HepG2 (cell line): ENCODE results near the gene ZNRF3. TPM values are rescaled to one million over a fixed set of nuclear protein-coding genes. Genes with fewer than 3 reads are reported as not detected.

Source experiments
- DMAP1 ChIP-seq: IDR thresholded peaks from 2 replicates; pipeline ENCODE4 v1.6.1; 2016
- ELF4 ChIP-seq: sonication (generic); formaldehyde crosslinking; IDR thresholded peaks from 2 replicates; pipeline ENCODE4 v1.5.0; 2020; ENCODE audit warnings: missing genetic modification reagents, mild to moderate bottlenecking, moderate library complexity, borderline replicate concordance
- GZF1 ChIP-seq: sonication (generic); formaldehyde crosslinking; IDR thresholded peaks from 2 replicates; pipeline ENCODE4 v1.5.1; 2020; ENCODE audit warnings: mild to moderate bottlenecking, missing genetic modification reagents
- KDM6A ChIP-seq: IDR thresholded peaks from 2 replicates; pipeline ENCODE4 v1.6.1; 2016; ENCODE audit warnings: low read depth
- MLLT10 ChIP-seq: sonication (generic); formaldehyde crosslinking; IDR thresholded peaks from 2 replicates; pipeline ENCODE4 v1.4.0; 2020; ENCODE audit warnings: missing genetic modification reagents
- NCOR1 ChIP-seq: fragments of 200-600 bp; sonication (generic); IDR thresholded peaks from 2 replicates; pipeline ENCODE4 v1.7.0; 2017; ENCODE audit warnings: antibody characterized with exemption, low read length, borderline replicate concordance
- PATZ1 ChIP-seq: sonication (generic); formaldehyde crosslinking; IDR thresholded peaks from 2 replicates; pipeline ENCODE4 v1.4.0; 2020; ENCODE audit warnings: missing genetic modification reagents
- PPARG ChIP-seq: conservative IDR thresholded peaks from 2 replicates; pipeline ENCODE4 v1.6.1; 2016; ENCODE audit warnings: missing biosample characterization, missing genetic modification reagents
- TBL1XR1 ChIP-seq: fragments of 150-350 bp; IDR thresholded peaks from 2 replicates; pipeline ENCODE4 v1.6.1; 2014; ENCODE audit warnings: borderline replicate concordance, low read length; ENCODE audit not compliant: partially characterized antibody
- TBX2 ChIP-seq: sonication (generic); formaldehyde crosslinking; IDR thresholded peaks from 2 replicates; pipeline ENCODE4 v1.5.0; 2020; ENCODE audit warnings: missing genetic modification reagents, mild to moderate bottlenecking, borderline replicate concordance
- TBX3 ChIP-seq: fragments of 450-650 bp; IDR thresholded peaks from 2 replicates; pipeline ENCODE4 v1.6.1; 2017; ENCODE audit warnings: antibody characterized with exemption, mild to moderate bottlenecking, inconsistent platforms, borderline replicate concordance
- U2AF2 ChIP-seq: fragments of 200-400 bp; formaldehyde crosslinking; IDR thresholded peaks from 2 replicates; pipeline ENCODE4 v1.6.1; 2017; ENCODE audit warnings: low read depth, mild to moderate bottlenecking, low read length
- ZKSCAN8 ChIP-seq: IDR thresholded peaks from 2 replicates; pipeline ENCODE4 v1.6.1; 2016; ENCODE audit warnings: borderline replicate concordance, missing genetic modification reagents, missing compliant biosample characterization
- ZNF292 ChIP-seq: sonication (generic); formaldehyde crosslinking; IDR thresholded peaks from 2 replicates; pipeline ENCODE4 v1.8.1; 2022; ENCODE audit warnings: mild to moderate bottlenecking, low read depth, missing genetic modification reagents, borderline replicate concordance
- ZNF460 ChIP-seq: sonication (generic); formaldehyde crosslinking; IDR thresholded peaks from 2 replicates; pipeline ENCODE4 v1.5.1; 2020; ENCODE audit warnings: missing genetic modification reagents, mild to moderate bottlenecking, borderline replicate concordance
- ZNF543 ChIP-seq: sonication (generic); formaldehyde crosslinking; IDR thresholded peaks from 2 replicates; pipeline ENCODE4 v1.4.0; 2020; ENCODE audit warnings: mild to moderate bottlenecking, missing genetic modification reagents
- ZNF563 ChIP-seq: sonication (generic); formaldehyde crosslinking; IDR thresholded peaks from 2 replicates; pipeline ENCODE4 v1.8.0; 2022; ENCODE audit warnings: mild to moderate bottlenecking, moderate library complexity, missing genetic modification reagents
- ZNF678 ChIP-seq: sonication (generic); formaldehyde crosslinking; IDR thresholded peaks from 2 replicates; pipeline ENCODE4 v1.4.0; 2020; ENCODE audit warnings: mild to moderate bottlenecking, missing genetic modification reagents
- ZNF839 ChIP-seq: sonication (generic); formaldehyde crosslinking; IDR thresholded peaks from 2 replicates; pipeline ENCODE4 v1.4.0; 2020; ENCODE audit warnings: missing genetic modification reagents, mild to moderate bottlenecking, borderline replicate concordance
- ZNF878 ChIP-seq: sonication (generic); formaldehyde crosslinking; IDR thresholded peaks from 2 replicates; pipeline ENCODE4 v1.8.1; 2023; ENCODE audit warnings: mild to moderate bottlenecking, missing genetic modification reagents, moderate library complexity
- ZSCAN9 ChIP-seq: IDR thresholded peaks from 2 replicates; pipeline ENCODE4 v1.6.1; 2016; ENCODE audit warnings: borderline replicate concordance
- polyA plus RNA-seq, 8 experiments: library from polyadenylated mRNA; depleted of rRNA in 3 of 8; stranded (reverse) in 7 of 8; unstranded in 1 of 8; fragments of >200 nt; fragmentation: Illumina TruSeq in 4 of 8; extraction: Trizol in 4 of 8; gene quantifications; 2 replicates each; pipeline versions ENCODE4 v1.2.1 to v1.2.3, GENCODE V29; 2011 to 2016; ENCODE audit warnings: low read depth in 4 of 8, missing spikeins in 1 of 8, mixed read lengths in 1 of 8; ENCODE audit not compliant: insufficient read depth in 1 of 8
- total RNA-seq, 5 experiments: library from RNA; depleted of rRNA; stranded (reverse); fragments of >200 nt; fragmentation: Illumina TruSeq; extraction: Trizol; gene quantifications; 2 replicates each; pipeline ENCODE4 v1.2.3, GENCODE V29; 2016; ENCODE audit warnings: low read depth in 1 of 5
- TF ChIP-seq, protein P1 (sequence below): sonication (generic); formaldehyde crosslinking; IDR thresholded peaks from 2 replicates; pipeline ENCODE4 v1.5.1; 2020; ENCODE audit warnings: mild to moderate bottlenecking, missing genetic modification reagents
- TF ChIP-seq, protein P2 (sequence below): sonication (generic); formaldehyde crosslinking; IDR thresholded peaks from 2 replicates; pipeline ENCODE4 v1.5.1; 2020; ENCODE audit warnings: missing genetic modification reagents, mild to moderate bottlenecking, borderline replicate concordance
- TF ChIP-seq, protein P3 (sequence below): sonication (generic); formaldehyde crosslinking; conservative IDR thresholded peaks from 2 replicates; pipeline ENCODE4 v1.4.0; 2020; ENCODE audit warnings: missing genetic modification reagents

The ZNRF3 gene
- total and polyA plus RNA-seq, 2 of the 13 experiments (the other 11 are each of a cell fraction or from before 2014, with no cell fraction given), result 20.3 to 36.7 TPM

DNA sequence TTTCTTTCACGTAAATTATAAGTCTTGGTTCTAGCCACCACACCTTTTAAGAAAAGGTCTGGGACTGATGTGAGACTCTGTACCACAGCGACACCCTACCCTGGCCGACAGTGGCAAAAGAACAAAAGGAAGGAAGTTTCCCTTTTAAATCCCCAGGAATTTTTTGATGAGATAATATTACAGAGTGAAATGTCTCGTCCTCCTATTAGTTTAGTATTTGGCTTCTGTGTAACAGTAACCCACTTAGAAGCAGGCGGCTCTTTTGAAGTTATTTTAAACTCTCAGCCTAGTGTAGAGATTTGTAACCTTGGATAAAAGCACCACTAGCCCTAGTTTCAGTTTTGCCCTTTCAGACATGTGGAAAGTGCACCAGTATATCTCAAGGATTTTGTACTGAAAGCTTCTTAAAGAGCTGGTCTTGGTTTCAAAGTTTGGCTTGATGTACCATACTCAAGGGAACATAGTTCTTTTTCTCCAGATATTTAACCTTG, 94.2 kb downstream of the ZNRF3 start (continued):
- peak; percentile 70; the same call in 1 of the 2 replicates for TF ChIP-seq ZKSCAN8
- TF ChIP-seq ZNF292, result 0 out of 2 replicates have a peak, but pooled peaks have one; percentile 17
- TF ChIP-seq ZNF839 (CRISPR knock-in tag), result no peak
- TF ChIP-seq ZNF563, result no peak
- no peak for TF ChIP-seq U2AF2
- 0 out of 2 replicates have a peak, but pooled peaks have one; percentile 12 for TF ChIP-seq PATZ1 (CRISPR knock-in tag)
- no peak for TF ChIP-seq ZNF543
- TF ChIP-seq TBX2 (CRISPR knock-in tag), result 0 out of 2 replicates have a peak, but pooled peaks have one; percentile 12
- TF ChIP-seq, protein P1, sequence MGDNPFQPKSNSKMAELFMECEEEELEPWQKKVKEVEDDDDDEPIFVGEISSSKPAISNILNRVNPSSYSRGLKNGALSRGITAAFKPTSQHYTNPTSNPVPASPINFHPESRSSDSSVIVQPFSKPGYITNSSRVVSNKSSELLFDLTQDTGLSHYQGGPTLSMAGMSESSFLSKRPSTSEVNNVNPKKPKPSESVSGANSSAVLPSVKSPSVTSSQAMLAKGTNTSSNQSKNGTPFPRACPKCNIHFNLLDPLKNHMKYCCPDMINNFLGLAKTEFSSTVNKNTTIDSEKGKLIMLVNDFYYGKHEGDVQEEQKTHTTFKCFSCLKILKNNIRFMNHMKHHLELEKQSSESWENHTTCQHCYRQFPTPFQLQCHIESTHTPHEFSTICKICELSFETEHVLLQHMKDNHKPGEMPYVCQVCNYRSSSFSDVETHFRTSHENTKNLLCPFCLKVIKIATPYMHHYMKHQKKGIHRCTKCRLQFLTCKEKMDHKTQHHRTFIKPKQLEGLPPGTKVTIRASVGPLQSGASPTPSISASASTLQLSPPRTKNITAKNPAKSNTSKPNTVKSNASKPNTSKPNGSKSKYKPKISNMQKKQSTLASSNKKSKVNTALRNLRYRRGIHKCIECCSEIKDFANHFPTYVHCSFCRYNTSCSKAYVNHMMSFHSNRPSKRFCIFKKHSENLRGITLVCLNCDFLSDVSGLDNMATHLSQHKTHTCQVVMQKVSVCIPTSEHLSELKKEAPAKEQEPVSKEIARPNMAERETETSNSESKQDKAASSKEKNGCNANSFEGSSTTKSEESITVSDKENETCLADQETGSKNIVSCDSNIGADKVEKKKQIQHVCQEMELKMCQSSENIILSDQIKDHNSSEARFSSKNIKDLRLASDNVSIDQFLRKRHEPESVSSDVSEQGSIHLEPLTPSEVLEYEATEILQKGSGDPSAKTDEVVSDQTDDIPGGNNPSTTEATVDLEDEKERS (CRISPR knock-in tag), result no peak
- TF ChIP-seq MLLT10, result no peak
- peak; percentile 59 for TF ChIP-seq TBL1XR1
- no peak for TF ChIP-seq KDM6A (CRISPR knock-in tag)
- peak; percentile 71; the same call in 1 of the 2 replicates for TF ChIP-seq NCOR1
- TF ChIP-seq GZF1 (CRISPR knock-in tag), result no peak
- no peak for TF ChIP-seq ZSCAN9
- peak; percentile 27; the same call in 1 of the 2 replicates for TF ChIP-seq TBX3
- no peak for TF ChIP-seq ZNF460 (CRISPR knock-in tag)
- no peak for TF ChIP-seq ELF4 (CRISPR knock-in tag)
- peak; percentile 34; the same call in 1 of the 2 replicates for TF ChIP-seq PPARG (CRISPR knock-in tag)
- no peak for TF ChIP-seq ZNF678 (CRISPR knock-in tag)
- TF ChIP-seq, protein P2, sequence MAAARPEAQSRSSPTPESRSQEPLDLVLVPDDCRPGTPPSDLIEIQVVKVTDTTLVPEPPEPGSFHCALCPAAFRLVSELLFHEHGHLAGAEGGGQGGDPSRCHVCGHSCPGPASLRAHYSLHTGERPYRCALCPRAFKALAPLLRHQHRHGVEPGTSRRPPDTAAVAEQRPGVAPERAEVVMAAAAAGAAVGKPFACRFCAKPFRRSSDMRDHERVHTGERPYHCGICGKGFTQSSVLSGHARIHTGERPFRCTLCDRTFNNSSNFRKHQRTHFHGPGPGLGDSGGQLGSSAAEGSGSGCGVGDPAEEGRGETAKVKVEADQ (CRISPR knock-in tag), result peak; percentile 57; the same call in 1 of the 2 replicates
- 0 out of 2 replicates have a peak, but pooled peaks have one; percentile 21 for TF ChIP-seq DMAP1 (CRISPR knock-in tag)
- TF ChIP-seq ZNF878 (CRISPR knock-in tag), result 0 out of 2 replicates have a peak, but pooled peaks have one; percentile 64
- TF ChIP-seq, protein P3, sequence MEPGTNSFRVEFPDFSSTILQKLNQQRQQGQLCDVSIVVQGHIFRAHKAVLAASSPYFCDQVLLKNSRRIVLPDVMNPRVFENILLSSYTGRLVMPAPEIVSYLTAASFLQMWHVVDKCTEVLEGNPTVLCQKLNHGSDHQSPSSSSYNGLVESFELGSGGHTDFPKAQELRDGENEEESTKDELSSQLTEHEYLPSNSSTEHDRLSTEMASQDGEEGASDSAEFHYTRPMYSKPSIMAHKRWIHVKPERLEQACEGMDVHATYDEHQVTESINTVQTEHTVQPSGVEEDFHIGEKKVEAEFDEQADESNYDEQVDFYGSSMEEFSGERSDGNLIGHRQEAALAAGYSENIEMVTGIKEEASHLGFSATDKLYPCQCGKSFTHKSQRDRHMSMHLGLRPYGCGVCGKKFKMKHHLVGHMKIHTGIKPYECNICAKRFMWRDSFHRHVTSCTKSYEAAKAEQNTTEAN (CRISPR knock-in tag), result 0 out of 2 replicates have a peak, but pooled peaks have one; percentile 25
